HG02885 (cell line): Measurements from ENCODE around the gene BRCA2.

ENCODE experiments used
- ATAC-seq: cut with Tn5 transposase; IDR thresholded peaks from one replicate; pipeline ENCODE4 v1.9.1; 2021; ENCODE audit warnings: mild to moderate bottlenecking; ENCODE audit not compliant: unreplicated experiment, poor library complexity

BRCA2 gene, protein sequence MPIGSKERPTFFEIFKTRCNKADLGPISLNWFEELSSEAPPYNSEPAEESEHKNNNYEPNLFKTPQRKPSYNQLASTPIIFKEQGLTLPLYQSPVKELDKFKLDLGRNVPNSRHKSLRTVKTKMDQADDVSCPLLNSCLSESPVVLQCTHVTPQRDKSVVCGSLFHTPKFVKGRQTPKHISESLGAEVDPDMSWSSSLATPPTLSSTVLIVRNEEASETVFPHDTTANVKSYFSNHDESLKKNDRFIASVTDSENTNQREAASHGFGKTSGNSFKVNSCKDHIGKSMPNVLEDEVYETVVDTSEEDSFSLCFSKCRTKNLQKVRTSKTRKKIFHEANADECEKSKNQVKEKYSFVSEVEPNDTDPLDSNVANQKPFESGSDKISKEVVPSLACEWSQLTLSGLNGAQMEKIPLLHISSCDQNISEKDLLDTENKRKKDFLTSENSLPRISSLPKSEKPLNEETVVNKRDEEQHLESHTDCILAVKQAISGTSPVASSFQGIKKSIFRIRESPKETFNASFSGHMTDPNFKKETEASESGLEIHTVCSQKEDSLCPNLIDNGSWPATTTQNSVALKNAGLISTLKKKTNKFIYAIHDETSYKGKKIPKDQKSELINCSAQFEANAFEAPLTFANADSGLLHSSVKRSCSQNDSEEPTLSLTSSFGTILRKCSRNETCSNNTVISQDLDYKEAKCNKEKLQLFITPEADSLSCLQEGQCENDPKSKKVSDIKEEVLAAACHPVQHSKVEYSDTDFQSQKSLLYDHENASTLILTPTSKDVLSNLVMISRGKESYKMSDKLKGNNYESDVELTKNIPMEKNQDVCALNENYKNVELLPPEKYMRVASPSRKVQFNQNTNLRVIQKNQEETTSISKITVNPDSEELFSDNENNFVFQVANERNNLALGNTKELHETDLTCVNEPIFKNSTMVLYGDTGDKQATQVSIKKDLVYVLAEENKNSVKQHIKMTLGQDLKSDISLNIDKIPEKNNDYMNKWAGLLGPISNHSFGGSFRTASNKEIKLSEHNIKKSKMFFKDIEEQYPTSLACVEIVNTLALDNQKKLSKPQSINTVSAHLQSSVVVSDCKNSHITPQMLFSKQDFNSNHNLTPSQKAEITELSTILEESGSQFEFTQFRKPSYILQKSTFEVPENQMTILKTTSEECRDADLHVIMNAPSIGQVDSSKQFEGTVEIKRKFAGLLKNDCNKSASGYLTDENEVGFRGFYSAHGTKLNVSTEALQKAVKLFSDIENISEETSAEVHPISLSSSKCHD (N-terminal part only)

GRCh38 chr13:32315238-32316027 is at the start of gene BRCA2, which contains the start of gene ZAR1L:
Gene BRCA2 (plus strand): TSS chr13:32315508. CDS start chr13:32316461, 953 bp downstream.
Gene ZAR1L (minus strand): TSS chr13:32315363. CDS start chr13:32311925, 3,438 bp downstream.
- ATAC-seq: peak; percentile 94

DNA sequence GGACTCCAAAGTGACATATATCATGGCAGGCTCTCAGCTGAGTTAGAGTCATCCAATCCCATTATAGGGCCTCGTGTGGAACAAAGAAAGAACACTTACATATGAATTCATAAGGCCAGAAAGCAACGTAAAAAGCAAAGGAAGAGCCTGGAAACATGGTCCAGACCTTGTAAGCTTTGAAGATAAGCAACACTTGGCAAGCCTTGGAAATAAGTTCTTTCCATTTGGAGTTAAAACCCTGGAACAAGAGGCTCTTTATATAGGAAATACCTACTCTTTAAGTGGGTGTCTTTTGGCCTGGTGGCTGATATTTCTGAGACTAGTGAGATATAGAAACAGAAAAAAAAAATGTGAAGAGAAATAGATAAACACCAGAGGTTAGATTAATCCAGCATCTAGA is 49.6 kb upstream of the BRCA2 start:
- no peak for ATAC-seq

GRCh38 chr13:32266130-32266529 is 49.2 kb upstream of the BRCA2 start:
- no peak for ATAC-seq

DNA sequence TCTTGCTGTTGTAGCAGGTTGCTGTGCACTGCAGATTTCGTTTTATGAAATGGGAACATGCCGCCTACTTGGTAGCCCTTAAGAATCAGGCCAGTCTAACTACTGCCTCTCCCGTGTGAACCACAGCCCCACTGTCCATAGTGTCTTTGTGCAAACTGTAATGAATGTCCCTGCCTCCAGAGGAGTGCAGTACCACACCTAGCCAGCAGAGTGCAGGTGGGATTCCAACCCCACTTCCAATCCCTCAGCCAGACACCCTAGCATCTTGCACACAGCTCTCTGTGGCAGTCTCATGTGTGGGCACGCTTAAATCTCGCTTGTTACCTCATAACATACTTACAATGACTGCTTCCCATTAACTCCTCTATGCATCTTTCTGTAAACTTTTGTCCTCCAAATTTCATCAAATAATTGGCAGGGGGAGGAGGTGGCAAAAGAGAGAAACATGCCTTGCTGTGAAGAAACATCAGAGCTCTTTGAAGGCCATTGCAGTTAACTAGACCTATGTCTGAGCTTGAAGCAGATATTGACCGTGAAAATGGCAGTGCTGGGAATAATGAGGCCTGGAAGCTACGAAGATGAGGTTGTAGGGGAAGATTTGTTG is 47.4 kb upstream of the BRCA2 start:
- peak; percentile 84 for ATAC-seq

GRCh38 chr13:32272021-32272683 is 43.2 kb upstream of the BRCA2 start:
- ATAC-seq: no peak

DNA sequence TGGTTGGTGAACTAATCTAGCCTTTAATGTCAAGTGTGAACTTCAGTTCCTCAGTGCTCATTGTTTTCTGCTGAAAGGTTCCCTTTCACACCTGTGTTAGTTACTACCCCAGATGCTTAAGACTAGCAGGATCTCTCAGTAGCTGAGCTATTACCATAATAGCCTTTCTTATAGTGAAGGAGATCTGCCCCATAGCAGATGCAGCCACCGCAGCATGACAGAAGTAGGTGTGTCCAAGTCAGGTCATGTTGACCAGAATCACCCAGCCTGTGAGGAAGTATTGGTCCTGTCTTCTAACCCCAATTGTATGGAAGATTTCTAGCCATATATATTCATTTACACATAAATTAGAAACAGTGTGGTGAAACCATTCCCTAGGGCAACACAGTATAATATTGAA is 37.5 kb upstream of the BRCA2 start:
- peak; percentile 75 for ATAC-seq

- no peak for ATAC-seq
These were observed 36.9 kb upstream of the BRCA2 start for GRCh38 chr13:32278426-32278825.

- no peak for ATAC-seq
These were observed 34.2 kb upstream of the BRCA2 start for GRCh38 chr13:32281096-32281495.

- ATAC-seq: no peak
These were observed 33.1 kb upstream of the BRCA2 start for GRCh38 chr13:32282096-32282711.

GRCh38 chr13:32284927-32285632 is 30.2 kb upstream of the BRCA2 start:
- ATAC-seq: no peak

DNA sequence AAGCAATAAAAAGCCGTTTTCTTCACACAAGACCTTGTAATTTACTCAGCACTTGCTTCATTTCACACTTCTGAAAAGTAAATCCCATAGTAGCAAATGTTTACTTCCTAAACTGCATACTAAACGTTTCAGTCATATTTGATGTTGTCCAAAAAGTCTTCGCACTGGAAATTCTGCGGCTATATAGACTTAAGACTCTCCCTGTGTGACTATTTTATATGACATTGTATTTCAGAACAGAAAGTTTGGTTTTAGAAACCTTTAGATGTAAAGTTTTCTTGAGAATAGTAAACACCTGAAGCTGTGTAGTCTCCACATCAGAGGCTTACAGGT is 29.7 kb upstream of the BRCA2 start:
- ATAC-seq: no peak

- no peak for ATAC-seq
These were observed 18.1 kb upstream of the BRCA2 start for GRCh38 chr13:32297206-32297605.

DNA sequence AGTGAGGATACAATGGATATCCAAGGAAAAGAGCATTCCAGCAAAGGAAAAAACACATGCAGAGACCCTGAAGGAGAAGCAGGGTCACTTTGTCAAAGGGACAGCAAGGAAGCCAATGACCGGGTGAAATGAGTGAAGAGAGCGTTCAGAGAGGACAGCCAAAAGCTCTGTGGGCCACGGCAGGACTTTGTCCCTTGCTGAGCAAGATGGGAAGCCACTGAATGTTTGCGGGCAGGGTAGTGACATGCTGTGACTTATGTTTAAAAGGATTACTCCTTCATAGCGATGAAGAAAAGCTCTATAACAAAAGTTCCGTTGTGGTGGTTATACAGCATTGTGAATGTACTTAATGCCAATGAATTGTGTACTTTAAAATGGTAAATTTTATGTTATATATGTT is 16.6 kb upstream of the BRCA2 start:
- ATAC-seq: no peak

- ATAC-seq: no peak
These were observed 15.4 kb upstream of the BRCA2 start for GRCh38 chr13:32299893-32300292.

GRCh38 chr13:32300406-32300805 is 14.9 kb upstream of the BRCA2 start:
- ATAC-seq: no peak

- no peak for ATAC-seq
These were observed 14.4 kb upstream of the BRCA2 start for GRCh38 chr13:32300920-32301319.

- no peak for ATAC-seq
These were observed 12.8 kb upstream of the BRCA2 start for GRCh38 chr13:32302461-32302860.

DNA sequence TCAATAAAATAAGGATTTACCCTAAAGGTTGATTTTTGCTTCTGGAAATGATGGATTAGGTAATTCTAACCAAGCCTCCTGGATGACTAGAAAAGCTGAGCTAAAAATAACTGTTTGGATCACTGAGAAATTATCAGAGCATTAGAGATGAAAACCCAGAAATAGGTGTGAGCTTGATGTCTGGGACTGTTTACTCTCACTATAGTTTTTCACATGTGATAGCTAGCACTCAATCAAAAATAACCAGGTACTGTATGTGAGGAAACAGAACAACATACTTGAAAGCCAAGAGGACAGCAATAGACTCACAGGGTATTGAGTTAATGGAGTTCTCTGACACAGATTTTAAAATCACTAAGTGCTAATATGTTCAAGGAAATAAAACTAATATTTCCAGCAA is 9.7 kb upstream of the BRCA2 start:
- no peak for ATAC-seq
